CD8-positive, alpha-beta memory T cell (primary cell): ENCODE results near the gene CECR2. TPM values are rescaled to one million over a fixed set of nuclear protein-coding genes. Genes with fewer than 3 reads are reported as not detected.

Experiments used
- CTCF ChIA-PET: fragments of 350-600 bp; sonication (Branson Sonifier 250); formaldehyde crosslinking; loops from one replicate; lab custom pipeline; 2021; ENCODE audit warnings: antibody characterized with exemption; lab: Charles Lee
- POLR2A ChIA-PET: fragments of 350-600 bp; sonication (Branson Sonifier 250); formaldehyde crosslinking; loops from one replicate; lab custom pipeline; 2021; ENCODE audit warnings: antibody characterized with exemption; lab: Charles Lee
- DNase-seq, 5 donors: peaks; one replicate each; pipeline versions ENCODE4 v3.0.0 to v3.0.0-alpha.2; 2020 to 2022; ENCODE audit warnings: mixed read lengths in 1 of 5
- H3K27ac ChIP-seq: one replicate; pipeline ENCODE4 v1.7.0; 2013; ENCODE audit warnings: low read depth, mild to moderate bottlenecking, low read length, moderate library complexity
- H3K27me3 ChIP-seq: 2 replicates; pipeline ENCODE4 v1.7.0; 2013; ENCODE audit warnings: low read length, mild to moderate bottlenecking; ENCODE audit not compliant: insufficient read depth, poor library complexity, severe bottlenecking
- H3K36me3 ChIP-seq: 2 replicates; pipeline ENCODE4 v1.7.0; 2013; ENCODE audit warnings: mild to moderate bottlenecking, low read length, moderate library complexity; ENCODE audit not compliant: insufficient read depth
- H3K4me1 ChIP-seq: 2 replicates; pipeline ENCODE4 v1.7.0; 2013; ENCODE audit warnings: mild to moderate bottlenecking, low read length, moderate library complexity; ENCODE audit not compliant: insufficient read depth
- H3K4me3 ChIP-seq: 2 replicates; pipeline ENCODE4 v1.7.0; 2013; ENCODE audit warnings: mild to moderate bottlenecking, low read length
- H3K9me3 ChIP-seq: 2 replicates; pipeline ENCODE4 v1.7.0; 2013; ENCODE audit warnings: mild to moderate bottlenecking, low read length
- H3K27ac Mint-ChIP-seq, 8 donors: one replicate each; pipeline ENCODE4 v1.8.0; 2020 to 2021; ENCODE audit warnings: mixed read lengths in 8 of 8, mild to moderate bottlenecking in 6 of 8, inconsistent platforms in 3 of 8, moderate library complexity in 3 of 8
- H3K27me3 Mint-ChIP-seq, 2 donors: one replicate each; pipeline ENCODE4 v1.8.0; 2020 to 2021; ENCODE audit warnings: mixed read lengths in 2 of 2, mild to moderate bottlenecking in 1 of 2, moderate library complexity in 1 of 2
- H3K36me3 Mint-ChIP-seq, 3 donors: one replicate each; pipeline ENCODE4 v1.8.0; 2020 to 2021; ENCODE audit warnings: mixed read lengths in 3 of 3, inconsistent platforms in 1 of 3, mild to moderate bottlenecking in 1 of 3
- H3K4me1 Mint-ChIP-seq, 3 donors: one replicate each; pipeline ENCODE4 v1.8.0; 2020 to 2021; ENCODE audit warnings: mixed read lengths in 3 of 3, inconsistent platforms in 1 of 3, mild to moderate bottlenecking in 1 of 3
- H3K4me3 Mint-ChIP-seq, 7 donors: one replicate each; pipeline ENCODE4 v1.8.0; 2020 to 2021; ENCODE audit warnings: mixed read lengths in 7 of 7, mild to moderate bottlenecking in 6 of 7, moderate library complexity in 4 of 7, inconsistent platforms in 2 of 7
- H3K9me3 Mint-ChIP-seq, 5 donors: one replicate each; pipeline ENCODE4 v1.8.0; 2020 to 2022; ENCODE audit warnings: mixed read lengths in 5 of 5, mild to moderate bottlenecking in 3 of 5, moderate library complexity in 2 of 5, inconsistent platforms in 1 of 5
- polyA plus RNA-seq: library from polyadenylated mRNA; unstranded; fragments of 300-500 nt; fragmentation: Illumina TruSeq; gene quantifications from one replicate; pipeline ENCODE4 v1.2.3, GENCODE V29; 2021
- total RNA-seq, 2 experiments: library from RNA; stranded (reverse); gene quantifications; one replicate each; pipeline ENCODE4 v1.2.3, GENCODE V29; 2021

The CECR2 gene
- total and polyA plus RNA-seq, 3 experiments from 2014 or later, result not detected

DNA sequence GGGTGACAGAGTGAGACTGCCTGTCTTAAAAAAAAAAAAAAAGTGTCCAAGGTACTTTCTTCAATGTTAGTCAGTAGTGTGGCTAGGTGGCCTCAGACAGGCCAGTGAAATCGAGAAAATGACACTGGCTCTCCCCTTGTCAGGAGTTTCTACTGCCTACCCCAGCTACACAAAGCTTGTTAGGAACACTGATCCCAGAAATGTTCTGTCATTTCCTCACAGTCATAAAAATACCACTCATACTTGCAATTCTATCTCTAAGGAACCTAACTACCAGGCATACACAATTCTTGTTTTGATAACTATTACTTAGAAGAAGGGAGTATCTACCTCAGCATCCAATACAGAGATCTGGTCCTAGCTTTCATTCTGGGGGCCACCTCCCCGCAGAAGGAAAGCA lies 228.0 kb downstream of the CECR2 start:
- no peaks in the 10 kb centered on the region for H3K4me1 ChIP-seq
- H3K27me3 Mint-ChIP-seq, result no peaks in the 10 kb centered on the region
- H3K36me3 ChIP-seq, result peaks cover 55% of the 10 kb centered on the region
- peaks cover 18 to 90% (median 27%) of the 10 kb centered on the region in 3 donors for H3K36me3 Mint-ChIP-seq
- H3K27me3 ChIP-seq, result no peaks in the 10 kb centered on the region
- peaks cover 3 to 9% (median 7%) of the 10 kb centered on the region in 3 donors for H3K4me1 Mint-ChIP-seq
- no peak overlapping the region for H3K27ac ChIP-seq
- H3K9me3 ChIP-seq, result no peaks in the 10 kb centered on the region
- no peak overlapping the region for H3K4me3 ChIP-seq
- H3K9me3 Mint-ChIP-seq, result no peaks in the 10 kb centered on the region
- H3K4me3 Mint-ChIP-seq, result no peak overlapping the region
- ChIA-PET CTCF (no interaction called here), POLR2A (no interaction called here)
- peak overlapping the region in 1 of 8 donors; percentile 14 for H3K27ac Mint-ChIP-seq
- DNase-seq, result no peak

- peaks cover 18 to 83% (median 24%) of the 10 kb centered on the region in 3 donors for H3K36me3 Mint-ChIP-seq
- Histone ChIP-seq H3K9me3 (no peaks in the 10 kb centered on the region), H3K4me1 (no peaks in the 10 kb centered on the region), H3K27ac (no peak overlapping the region), H3K36me3 (peaks cover 52% of the 10 kb centered on the region), H3K27me3 (no peaks in the 10 kb centered on the region), H3K4me3 (no peak overlapping the region)
- DNase-seq, result no peak
- H3K27ac Mint-ChIP-seq, result no peak overlapping the region
- no peaks in the 10 kb centered on the region for H3K27me3 Mint-ChIP-seq
- peaks cover 3 to 9% (median 7%) of the 10 kb centered on the region in 3 donors for H3K4me1 Mint-ChIP-seq
- CTCF ChIA-PET, result interaction anchor here (0.6 kb wide), 1 partner anchor 196 kb away, joined by 3 read pairs; no protein-coding TSS in a partner anchor
- no peak overlapping the region for H3K4me3 Mint-ChIP-seq
- H3K9me3 Mint-ChIP-seq, result no peaks in the 10 kb centered on the region
- POLR2A ChIA-PET, result no interaction called here
These were observed 229.1 kb downstream of the CECR2 start for GRCh38 chr22:17598318-17598717.

- Histone ChIP-seq H3K27me3 (no peaks in the 10 kb centered on the region), H3K4me1 (no peaks in the 10 kb centered on the region), H3K9me3 (no peaks in the 10 kb centered on the region), H3K27ac (no peak overlapping the region), H3K4me3 (no peak overlapping the region), H3K36me3 (peaks cover 38% of the 10 kb centered on the region)
- Mint-ChIP-seq H3K27ac (peak overlapping the region in 3 of 8 donors; percentile 6 to 82 (median 45)), H3K36me3 (peaks cover 18 to 70% (median 23%) of the 10 kb centered on the region in 3 donors), H3K4me1 (peaks cover 4 to 20% (median 15%) of the 10 kb centered on the region in 3 donors), H3K27me3 (no peaks in the 10 kb centered on the region), H3K4me3 (no peak overlapping the region), H3K9me3 (no peaks in the 10 kb centered on the region)
- ChIA-PET CTCF (no interaction called here), POLR2A (no interaction called here)
- DNase-seq, result no peak
These were observed 231.8 kb downstream of the CECR2 start for GRCh38 chr22:17601031-17601430.

DNA sequence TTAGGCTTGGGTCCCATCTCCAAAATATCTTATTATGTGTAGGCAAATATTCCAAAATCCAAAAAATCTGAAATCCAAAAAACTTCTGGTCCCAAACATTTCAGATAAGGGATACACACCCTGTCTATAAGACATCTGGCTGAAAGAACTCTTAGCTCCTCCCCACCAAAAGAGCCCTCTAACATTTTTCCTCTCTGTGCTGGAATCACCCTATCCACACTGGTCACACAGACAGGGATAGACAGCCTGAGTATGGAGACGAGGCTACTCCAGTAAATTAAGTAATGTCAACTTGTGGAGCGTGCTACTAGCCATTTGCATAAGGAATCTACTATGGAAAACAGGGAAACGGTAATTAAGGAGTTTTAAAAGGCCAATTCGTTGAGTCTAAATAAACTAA lies 234.4 kb downstream of the CECR2 start:
- Mint-ChIP-seq H3K9me3 (no peaks in the 10 kb centered on the region), H3K27me3 (no peaks in the 10 kb centered on the region), H3K4me1 (peaks cover 6 to 22% (median 15%) of the 10 kb centered on the region in 3 donors), H3K27ac (peak overlapping the region in 1 of 8 donors; percentile 83), H3K4me3 (no peak overlapping the region), H3K36me3 (peaks cover 5 to 52% (median 9%) of the 10 kb centered on the region in 3 donors)
- Histone ChIP-seq H3K36me3 (peaks cover 25% of the 10 kb centered on the region), H3K27ac (no peak overlapping the region), H3K27me3 (no peaks in the 10 kb centered on the region), H3K9me3 (no peaks in the 10 kb centered on the region), H3K4me3 (no peak overlapping the region), H3K4me1 (no peaks in the 10 kb centered on the region)
- DNase-seq, result no peak
- ChIA-PET POLR2A (no interaction called here), CTCF (no interaction called here)

GRCh38 chr22:17606496-17606895 lies 237.2 kb downstream of the CECR2 start:
- Mint-ChIP-seq H3K36me3 (peaks cover 4 to 42% (median 5%) of the 10 kb centered on the region in 3 donors), H3K27ac (no peak overlapping the region), H3K27me3 (no peaks in the 10 kb centered on the region), H3K4me3 (no peak overlapping the region), H3K9me3 (no peaks in the 10 kb centered on the region), H3K4me1 (peaks cover 10 to 27% (median 17%) of the 10 kb centered on the region in 3 donors)
- H3K4me1 ChIP-seq, result no peaks in the 10 kb centered on the region
- ChIA-PET CTCF (no interaction called here), POLR2A (no interaction called here)
- peaks cover 21% of the 10 kb centered on the region for H3K36me3 ChIP-seq
- no peak overlapping the region for H3K4me3 ChIP-seq
- no peak for DNase-seq
- H3K9me3 ChIP-seq, result no peaks in the 10 kb centered on the region
- H3K27ac ChIP-seq, result no peak overlapping the region
- H3K27me3 ChIP-seq, result no peaks in the 10 kb centered on the region

Other genes starting within 250 kb of the CECR2 start
- gene TMEM121B, start 248.1 kb upstream of the CECR2 start, total RNA-seq, result under 1 TPM; 0.11 to 0.15 TPM
- not detected for gene TMEM121B, start 248.1 kb upstream of the CECR2 start, polyA plus RNA-seq
- gene HDHD5, start 210.2 kb upstream of the CECR2 start, total RNA-seq, result 10 to 100 TPM; 38.6 to 40.0 TPM
- 53.5 TPM for gene HDHD5, start 210.2 kb upstream of the CECR2 start, polyA plus RNA-seq
- 10 to 100 TPM in 1 of 2 experiments, 1 to 10 TPM in 1; 8.6 to 11.1 TPM for gene ADA2, start 150.0 kb upstream of the CECR2 start, total RNA-seq
- gene ADA2, start 150.0 kb upstream of the CECR2 start, polyA plus RNA-seq, result 76.9 TPM
- not detected for gene SLC25A18, start 194.0 kb downstream of the CECR2 start, total RNA-seq
- gene SLC25A18, start 194.0 kb downstream of the CECR2 start, polyA plus RNA-seq, result not detected